PC-9 (cell line): Measurements from ENCODE around the gene BTAF1.

Experiments
- CTCF ChIP-seq: fragments of 200-600 bp; sonication (generic); conservative IDR thresholded peaks from 2 replicates; pipeline ENCODE4 v1.6.1; 2017; ENCODE audit warnings: mixed run types, antibody characterized with exemption, mild to moderate bottlenecking, moderate library complexity
- EZH2 ChIP-seq: fragments of 200-600 bp; sonication (generic); IDR thresholded peaks from 2 replicates; pipeline ENCODE4 v1.8.0; 2017; ENCODE audit warnings: antibody characterized with exemption, low read depth

DNA sequence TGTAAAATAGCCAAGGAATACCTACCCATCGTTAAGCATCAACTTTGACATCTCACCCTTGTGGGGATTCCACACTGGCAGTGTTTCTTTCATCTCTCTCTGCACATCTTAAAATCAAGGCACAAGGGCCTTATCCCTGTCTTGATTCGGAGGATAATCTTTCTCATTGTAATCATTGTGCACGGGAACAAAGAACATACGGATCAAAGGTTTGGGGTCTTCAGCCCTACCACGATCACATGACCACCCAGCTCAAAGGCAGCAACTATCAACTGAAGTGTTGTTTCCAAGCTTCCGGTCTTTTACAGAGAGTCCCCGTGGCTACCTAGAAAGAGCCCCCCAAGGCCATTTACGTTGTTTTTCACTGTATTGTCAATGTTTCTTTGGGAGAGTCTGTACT is 26.1 kb upstream of the BTAF1 start:
- TF ChIP-seq CTCF (no peak), EZH2 (no peak)
